HG03442 (cell line): ENCODE measurements around the gene ANKDD1B.
"Not testable (repeated sequence)": the region's sequence is repeated elsewhere in the genome, so short reads cannot be mapped to it uniquely, and the experiment has no call there.

Source experiments
- ATAC-seq: cut with Tn5 transposase; IDR thresholded peaks from one replicate; pipeline ENCODE4 v1.9.1; 2021; ENCODE audit warnings: mild to moderate bottlenecking, moderate library complexity; ENCODE audit not compliant: unreplicated experiment

The ANKDD1B gene

GRCh38 chr5:75611311-75612225 lies at the start of gene ANKDD1B:
ANKDD1B (plus strand) TSS chr5:75611453; CDS start chr5:75611635, 182 bp downstream.
- no peak for ATAC-seq

- not testable (repeated sequence) for ATAC-seq
These were observed 45.1 kb upstream of the ANKDD1B start for GRCh38 chr5:75565991-75566709.

- peak; percentile 82 for ATAC-seq
These were observed 44.4 kb upstream of the ANKDD1B start for GRCh38 chr5:75566710-75567309.

- ATAC-seq, result peak; percentile 47
These were observed 43.5 kb upstream of the ANKDD1B start for GRCh38 chr5:75567710-75568109.

- peak; percentile 32 for ATAC-seq
These were observed 43.1 kb upstream of the ANKDD1B start for GRCh38 chr5:75568202-75568601.

- no peak for ATAC-seq
These were observed 39.7 kb upstream of the ANKDD1B start for GRCh38 chr5:75571547-75571946.

GRCh38 chr5:75574791-75575190 lies 36.5 kb upstream of the ANKDD1B start:
- no peak for ATAC-seq

GRCh38 chr5:75578280-75578679 lies 33.0 kb upstream of the ANKDD1B start:
- ATAC-seq, result not testable (repeated sequence)

- no peak for ATAC-seq
These were observed 26.6 kb upstream of the ANKDD1B start for GRCh38 chr5:75584641-75585040.

GRCh38 chr5:75588666-75589065 lies 22.6 kb upstream of the ANKDD1B start:
- ATAC-seq, result no peak

- ATAC-seq, result no peak
These were observed 10.7 kb upstream of the ANKDD1B start for GRCh38 chr5:75600535-75600934.

- no peak for ATAC-seq
These were observed 9.7 kb upstream of the ANKDD1B start for GRCh38 chr5:75601567-75601966.

GRCh38 chr5:75601996-75602395 lies 9.3 kb upstream of the ANKDD1B start:
- ATAC-seq, result no peak

GRCh38 chr5:75603371-75603770 lies 7.9 kb upstream of the ANKDD1B start:
- ATAC-seq, result no peak

GRCh38 chr5:75603821-75604220 lies 7.4 kb upstream of the ANKDD1B start:
- no peak for ATAC-seq

- not testable (repeated sequence) for ATAC-seq
These were observed 3.9 kb upstream of the ANKDD1B start for GRCh38 chr5:75607341-75607740.

- no peak for ATAC-seq
These were observed 2.4 kb upstream of the ANKDD1B start for GRCh38 chr5:75608870-75609269.

GRCh38 chr5:75610201-75610600 lies 1.1 kb upstream of the ANKDD1B start:
- ATAC-seq, result no peak

- not testable (repeated sequence) for ATAC-seq
These were observed 368 bp upstream of the ANKDD1B start for GRCh38 chr5:75610859-75611310.

- no peak for ATAC-seq
These were observed 945 bp downstream of the ANKDD1B start for GRCh38 chr5:75612226-75612569.

GRCh38 chr5:75612901-75613300 lies 1.6 kb downstream of the ANKDD1B start:
- no peak for ATAC-seq
